Fibroblast of pulmonary artery (primary cell): ENCODE data around the gene ADGRG2.
"Not testable (repeated sequence)": the region's sequence is repeated elsewhere in the genome, so short reads cannot be mapped to it uniquely, and the experiment has no call there.

Source experiments
- DNase-seq: peaks from one replicate; pipeline ENCODE4 v3.0.0-alpha.2; 2010; ENCODE audit warnings: low read depth
- H3K4me3 ChIP-seq: replicated peaks from 2 replicates; pipeline ENCODE4 v1.5.1; 2011; ENCODE audit warnings: low read depth, mild to moderate bottlenecking, control low read depth, low read length, moderate library complexity
- CTCF ChIP-seq: IDR thresholded peaks from 2 replicates; pipeline ENCODE4 v1.5.1; 2011; ENCODE audit warnings: mild to moderate bottlenecking, control low read depth, low read length, inconsistent platforms; ENCODE audit errors: missing control alignments

Gene ADGRG2

GRCh38 chrX:19086102-19086772 lies 36.0 kb downstream of the ADGRG2 start:
- H3K4me3 ChIP-seq: no peak overlapping the region
- DNase-seq: no peak
- TF ChIP-seq CTCF: no peak

GRCh38 chrX:19085666-19086065 lies 36.6 kb downstream of the ADGRG2 start:
- no peak overlapping the region for H3K4me3 ChIP-seq
- TF ChIP-seq CTCF: no peak
- no peak for DNase-seq

- no peak for DNase-seq
- H3K4me3 ChIP-seq: no peak overlapping the region
- no peak for TF ChIP-seq CTCF
Observed at GRCh38 chrX:19075754-19076153, 46.5 kb downstream of the ADGRG2 start.

- TF ChIP-seq CTCF: no peak
- no peak for DNase-seq
- H3K4me3 ChIP-seq: no peak overlapping the region
Observed at GRCh38 chrX:19072372-19072771, 49.9 kb downstream of the ADGRG2 start.

- no peak for DNase-seq
- no peak for TF ChIP-seq CTCF
- no peak overlapping the region for H3K4me3 ChIP-seq
Observed at GRCh38 chrX:19070555-19070994, 51.7 kb downstream of the ADGRG2 start.

- H3K4me3 ChIP-seq, DNase-seq: not testable (repeated sequence)
Observed at GRCh38 chrX:19066987-19067386, 55.3 kb downstream of the ADGRG2 start.

GRCh38 chrX:19065535-19065934 lies 56.7 kb downstream of the ADGRG2 start:
- no peak for TF ChIP-seq CTCF
- H3K4me3 ChIP-seq: no peak overlapping the region
- DNase-seq: no peak
